GM12873 (cell line): ENCODE data around the gene GPD1.

ENCODE experiments used
- TF ChIP-seq, protein P1 (sequence below): IDR thresholded peaks from 2 replicates; pipeline ENCODE4 v1.5.1; 2012; ENCODE audit warnings: low read depth, mild to moderate bottlenecking, moderate library complexity, low read length, control low read depth; ENCODE audit not compliant: insufficient read depth; ENCODE audit errors: missing control alignments

Gene GPD1

DNA sequence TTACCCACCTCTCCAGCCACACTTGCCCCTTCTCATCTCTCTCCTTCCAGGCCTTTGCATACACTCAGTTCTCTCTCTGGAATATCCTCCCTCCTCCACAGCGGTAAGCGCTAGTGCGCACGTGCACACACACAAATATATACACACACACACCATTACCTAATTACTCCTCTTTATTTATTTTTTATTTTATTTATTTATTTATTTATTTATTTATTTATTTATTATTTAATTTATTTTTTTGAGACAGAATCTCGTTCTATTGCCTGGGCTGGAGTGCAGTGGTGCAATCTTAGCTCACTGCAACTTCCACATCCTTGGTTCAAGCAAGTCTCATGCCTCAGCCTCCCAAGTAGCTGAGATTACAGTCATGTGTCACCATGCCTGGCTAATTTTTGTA is 34.7 kb upstream of the GPD1 start:
- TF ChIP-seq, protein P1, sequence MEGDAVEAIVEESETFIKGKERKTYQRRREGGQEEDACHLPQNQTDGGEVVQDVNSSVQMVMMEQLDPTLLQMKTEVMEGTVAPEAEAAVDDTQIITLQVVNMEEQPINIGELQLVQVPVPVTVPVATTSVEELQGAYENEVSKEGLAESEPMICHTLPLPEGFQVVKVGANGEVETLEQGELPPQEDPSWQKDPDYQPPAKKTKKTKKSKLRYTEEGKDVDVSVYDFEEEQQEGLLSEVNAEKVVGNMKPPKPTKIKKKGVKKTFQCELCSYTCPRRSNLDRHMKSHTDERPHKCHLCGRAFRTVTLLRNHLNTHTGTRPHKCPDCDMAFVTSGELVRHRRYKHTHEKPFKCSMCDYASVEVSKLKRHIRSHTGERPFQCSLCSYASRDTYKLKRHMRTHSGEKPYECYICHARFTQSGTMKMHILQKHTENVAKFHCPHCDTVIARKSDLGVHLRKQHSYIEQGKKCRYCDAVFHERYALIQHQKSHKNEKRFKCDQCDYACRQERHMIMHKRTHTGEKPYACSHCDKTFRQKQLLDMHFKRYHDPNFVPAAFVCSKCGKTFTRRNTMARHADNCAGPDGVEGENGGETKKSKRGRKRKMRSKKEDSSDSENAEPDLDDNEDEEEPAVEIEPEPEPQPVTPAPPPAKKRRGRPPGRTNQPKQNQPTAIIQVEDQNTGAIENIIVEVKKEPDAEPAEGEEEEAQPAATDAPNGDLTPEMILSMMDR: no peak

DNA sequence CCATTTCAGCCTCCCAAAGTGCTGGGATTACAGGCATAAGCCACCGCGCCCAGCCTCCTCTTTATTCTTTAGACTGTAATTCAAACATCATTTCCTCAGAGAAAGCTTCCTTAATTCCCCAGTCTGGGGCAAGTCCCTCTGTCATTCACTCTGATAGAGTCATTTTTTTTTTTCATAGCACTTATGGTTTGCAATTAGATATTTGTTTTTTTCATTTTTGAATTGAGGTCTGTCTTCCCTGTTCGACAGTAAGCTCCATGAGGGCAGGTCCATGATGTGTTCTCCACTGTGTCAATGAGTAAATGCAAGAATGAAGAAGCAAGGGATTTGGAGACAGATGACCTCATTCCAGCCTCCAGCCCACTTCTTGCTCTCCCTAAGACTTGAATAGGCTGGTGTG is 34.3 kb upstream of the GPD1 start:
- TF ChIP-seq, protein P1: no peak

DNA sequence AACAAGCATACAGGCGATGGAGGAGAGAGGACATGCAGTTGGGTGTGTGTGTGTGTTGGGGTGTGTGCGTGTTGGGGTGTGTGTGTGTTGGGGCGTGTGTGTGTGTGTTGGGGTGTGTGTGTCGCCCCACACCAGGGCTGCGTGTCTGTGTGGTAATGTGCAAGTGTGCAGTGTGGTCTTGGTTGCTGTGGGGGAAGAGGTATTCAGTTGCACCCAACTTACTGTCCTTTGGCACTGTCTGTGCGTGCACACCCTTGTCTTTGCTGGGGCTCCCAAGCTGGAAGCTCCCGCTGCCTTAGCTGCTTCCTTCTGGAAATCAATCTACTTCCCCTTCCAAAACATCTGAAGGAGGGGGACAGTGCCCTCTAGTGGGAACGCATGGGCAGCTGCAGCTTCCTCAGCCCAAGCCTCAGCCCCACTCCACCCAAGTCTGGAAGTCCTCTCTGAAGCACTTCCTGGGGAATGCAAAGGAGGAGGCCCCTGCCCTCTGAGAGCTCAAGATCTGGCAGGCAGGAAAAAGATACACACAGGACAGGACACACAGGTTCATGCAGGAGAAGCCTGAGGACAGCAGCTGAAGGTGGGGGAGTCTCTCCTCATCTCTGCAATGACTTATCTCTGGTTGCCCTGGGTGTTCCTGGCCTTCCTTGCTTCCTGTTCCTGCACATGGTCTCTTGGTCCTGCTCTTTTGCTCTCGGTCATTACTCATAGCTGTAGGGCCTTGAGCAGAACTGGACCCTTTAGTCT is 33.3 kb upstream of the GPD1 start:
- TF ChIP-seq, protein P1: peak; percentile 97

GRCh38 chr12:50072198-50072907 is 31.5 kb upstream of the GPD1 start:
- TF ChIP-seq, protein P1: no peak

DNA sequence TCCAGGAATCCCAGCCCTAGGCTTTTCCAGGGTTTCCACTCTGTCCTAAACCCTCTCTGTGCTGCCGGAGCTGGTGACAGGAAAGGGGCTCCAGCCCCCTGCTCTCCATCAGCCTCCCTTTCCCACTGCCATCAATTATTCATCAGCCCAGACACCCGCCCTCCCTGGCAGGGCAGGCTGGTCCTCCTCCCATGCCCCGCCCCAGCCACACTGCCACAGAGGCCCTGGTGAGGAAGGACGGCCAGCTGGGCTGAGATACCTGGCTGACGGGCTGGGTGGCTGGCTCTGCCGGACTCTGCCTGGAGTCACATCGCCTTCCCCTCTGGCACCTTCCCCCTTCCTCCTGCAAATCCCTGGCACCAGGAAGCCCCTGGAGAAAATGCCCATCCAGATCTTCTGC is 30.6 kb upstream of the GPD1 start:
- TF ChIP-seq, protein P1: no peak

- TF ChIP-seq, protein P1: no peak
Measured at GRCh38 chr12:50073712-50074111, 30.1 kb upstream of the GPD1 start.

GRCh38 chr12:50074936-50075807 is 28.6 kb upstream of the GPD1 start:
- TF ChIP-seq, protein P1: peak; percentile 97
